Breast epithelium (tissue), 4 donors: ENCODE measurements around the gene CAPN11. TPM values are rescaled to one million over a fixed set of nuclear protein-coding genes. Genes with fewer than 3 reads are reported as not detected.
A peak's percentile ranks its signal among the peaks of the same experiment; 100 is the strongest.

Source experiments
- DNase-seq, 2 donors: peaks; one replicate each; pipeline ENCODE4 v3.0.0-alpha.2; 2019; ENCODE audit warnings: low spot score in 2 of 2
- H3K27ac ChIP-seq, 2 donors: fragments of 200-600 bp; sonication (generic) in 1 of 2; one replicate each; pipeline ENCODE4 v1.5.1; 2016 to 2019; ENCODE audit warnings: mild to moderate bottlenecking in 1 of 2
- H3K27me3 ChIP-seq, 2 donors: fragments of 200-600 bp; sonication (generic) in 1 of 2; one replicate each; pipeline versions ENCODE4 v1.5.1 to v1.6.0; 2017 to 2019; ENCODE audit warnings: control low read depth in 1 of 2, mild to moderate bottlenecking in 1 of 2
- H3K36me3 ChIP-seq: fragments of 200-600 bp; one replicate; pipeline ENCODE4 v1.5.1; 2019
- H3K4me1 ChIP-seq, 2 donors: fragments of 200-600 bp; sonication (generic); one replicate each; pipeline ENCODE4 v1.5.1; 2016 to 2019; ENCODE audit warnings: control low read depth in 1 of 2
- H3K4me3 ChIP-seq, 3 donors: fragments of 200-600 bp; sonication (generic); 1 replicate in 2 of 3; 2 replicates in 1 of 3; pipeline ENCODE4 v1.5.1; 2016 to 2019; ENCODE audit warnings: mild to moderate bottlenecking in 3 of 3, moderate library complexity in 2 of 3
- H3K9me3 ChIP-seq, 2 donors: fragments of 200-600 bp; sonication (generic) in 1 of 2; one replicate each; pipeline ENCODE4 v1.5.1; 2016 to 2019; ENCODE audit warnings: control low read depth in 1 of 2
- POLR2A ChIP-seq: fragments of 450-650 bp; IDR thresholded peaks from one replicate; pipeline ENCODE4 v1.6.1; 2016; ENCODE audit warnings: antibody characterized with exemption, mild to moderate bottlenecking, moderate library complexity
- POLR2AphosphoS5 ChIP-seq, 3 donors: sonication (generic); formaldehyde crosslinking; IDR thresholded peaks; one replicate each; pipeline ENCODE4 v1.6.1; 2017; ENCODE audit warnings: antibody characterized with exemption in 3 of 3
- intact Hi-C: fragments of 100-400 bp; cut with DNase I; formaldehyde crosslinking; loops from one replicate; pipeline ENCODE4 v1.15.1; 2023; ENCODE audit warnings: low total_unique reads
- total RNA-seq, 3 donors: library from RNA; depleted of rRNA; stranded (reverse); fragments of >200 nt; gene quantifications; one replicate each; pipeline ENCODE4 v1.1.0, GENCODE V29; 2016
- TF ChIP-seq, protein P1 (sequence below), 3 donors: fragments of 450-650 bp; IDR thresholded peaks; one replicate each; pipeline ENCODE4 v1.5.1; 2016 to 2017; ENCODE audit warnings: antibody characterized with exemption in 3 of 3, mild to moderate bottlenecking in 3 of 3, moderate library complexity in 3 of 3

Gene CAPN11
- total RNA-seq, 3 donors from 2014 or later = 1.1 to 3.8 (median 2.9) TPM

DNA sequence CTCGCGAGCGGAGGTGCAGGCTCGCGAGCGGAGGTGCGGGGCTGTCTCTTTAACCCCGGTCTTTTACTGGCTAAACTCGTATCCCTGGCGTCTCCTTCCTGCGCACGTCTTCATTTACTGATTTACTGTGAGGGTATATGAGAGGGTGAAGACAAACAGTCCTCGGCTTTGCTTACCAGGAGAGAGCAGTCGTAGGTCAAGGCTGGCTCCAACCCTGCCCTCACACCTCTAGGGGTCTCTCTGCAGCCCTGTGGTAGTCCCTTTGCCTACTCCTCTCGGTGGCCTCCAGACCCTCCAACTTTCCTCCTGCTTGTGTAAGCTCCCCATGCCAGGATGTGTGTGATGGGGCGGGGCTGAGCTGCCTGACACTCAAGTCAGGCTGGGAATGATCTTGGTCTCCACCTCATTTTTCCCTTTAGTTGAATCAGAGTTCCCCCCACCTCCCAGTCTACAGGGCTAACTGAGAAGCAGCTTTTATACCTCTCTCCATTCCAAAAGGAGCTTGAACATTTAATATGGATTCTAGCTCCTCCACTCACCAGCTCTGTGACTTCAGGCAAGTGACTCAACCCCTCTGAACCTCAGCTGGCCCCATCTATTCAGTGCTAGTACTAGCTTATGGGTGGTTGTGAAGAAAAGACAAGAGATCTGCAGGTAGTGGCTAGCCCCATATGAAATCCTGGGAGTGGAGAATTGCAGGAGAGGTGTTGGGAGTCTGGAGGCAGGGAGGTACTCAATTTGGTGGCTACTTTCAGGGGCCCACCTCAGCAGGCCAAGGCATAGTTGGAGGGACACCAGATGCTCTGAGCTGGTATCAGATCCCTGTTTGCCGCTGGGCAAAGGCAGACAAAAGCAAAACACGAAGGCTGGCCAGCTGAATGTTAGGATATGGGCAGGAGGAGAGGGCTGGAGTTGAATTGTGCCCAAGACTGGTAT, 65.7 kb downstream of the CAPN11 start:
- H3K4me1 ChIP-seq = peaks cover 14 to 54% of the 10 kb centered on the region in 2 donors
- intact Hi-C loops = no loop called here

DNA sequence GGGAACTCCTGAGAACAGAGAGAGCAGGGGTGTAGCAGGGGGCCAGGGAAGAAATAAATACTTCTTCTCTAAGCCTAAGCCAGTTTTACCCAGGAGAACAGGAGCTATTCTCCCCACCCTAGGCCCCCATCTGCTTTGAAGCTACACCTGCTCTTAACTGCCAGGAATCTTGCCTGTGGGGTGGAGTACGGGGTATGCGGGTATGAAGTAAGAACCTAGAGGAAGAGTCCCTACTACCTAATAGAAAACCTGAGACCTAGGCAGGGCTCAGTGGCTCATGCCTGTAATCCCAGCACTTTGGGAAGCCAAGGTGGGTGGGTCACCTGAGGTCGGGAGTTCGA, 66.3 kb downstream of the CAPN11 start:
- Histone ChIP-seq H3K27ac (peak overlapping the region; percentile 98 to 99), H3K4me3 (peak overlapping the region in 2 of 3 donors; percentile 75 to 81)
- TF ChIP-seq POLR2AphosphoS5 (IDR thresholded peaks at IDR 0.05) (no peak), POLR2A (no peak)
- TF ChIP-seq, protein P1, sequence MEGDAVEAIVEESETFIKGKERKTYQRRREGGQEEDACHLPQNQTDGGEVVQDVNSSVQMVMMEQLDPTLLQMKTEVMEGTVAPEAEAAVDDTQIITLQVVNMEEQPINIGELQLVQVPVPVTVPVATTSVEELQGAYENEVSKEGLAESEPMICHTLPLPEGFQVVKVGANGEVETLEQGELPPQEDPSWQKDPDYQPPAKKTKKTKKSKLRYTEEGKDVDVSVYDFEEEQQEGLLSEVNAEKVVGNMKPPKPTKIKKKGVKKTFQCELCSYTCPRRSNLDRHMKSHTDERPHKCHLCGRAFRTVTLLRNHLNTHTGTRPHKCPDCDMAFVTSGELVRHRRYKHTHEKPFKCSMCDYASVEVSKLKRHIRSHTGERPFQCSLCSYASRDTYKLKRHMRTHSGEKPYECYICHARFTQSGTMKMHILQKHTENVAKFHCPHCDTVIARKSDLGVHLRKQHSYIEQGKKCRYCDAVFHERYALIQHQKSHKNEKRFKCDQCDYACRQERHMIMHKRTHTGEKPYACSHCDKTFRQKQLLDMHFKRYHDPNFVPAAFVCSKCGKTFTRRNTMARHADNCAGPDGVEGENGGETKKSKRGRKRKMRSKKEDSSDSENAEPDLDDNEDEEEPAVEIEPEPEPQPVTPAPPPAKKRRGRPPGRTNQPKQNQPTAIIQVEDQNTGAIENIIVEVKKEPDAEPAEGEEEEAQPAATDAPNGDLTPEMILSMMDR (IDR thresholded peaks at IDR 0.05) = no peak

More for the DNA sequence above, 65.7 kb downstream of the CAPN11 start:
- Histone ChIP-seq H3K36me3 (no peaks in the 10 kb centered on the region), H3K27me3 (no peaks in the 10 kb centered on the region), H3K27ac (peak overlapping the region; percentile 98 to 99), H3K4me3 (peak overlapping the region; percentile 68 to 81 (median 75)), H3K9me3 (no peaks in the 10 kb centered on the region)
- TF ChIP-seq POLR2A (no peak), POLR2AphosphoS5 (IDR thresholded peaks at IDR 0.05) (no peak)
- TF ChIP-seq, protein P1 (IDR thresholded peaks at IDR 0.05) = no peak
- DNase-seq = no peak

DNA sequence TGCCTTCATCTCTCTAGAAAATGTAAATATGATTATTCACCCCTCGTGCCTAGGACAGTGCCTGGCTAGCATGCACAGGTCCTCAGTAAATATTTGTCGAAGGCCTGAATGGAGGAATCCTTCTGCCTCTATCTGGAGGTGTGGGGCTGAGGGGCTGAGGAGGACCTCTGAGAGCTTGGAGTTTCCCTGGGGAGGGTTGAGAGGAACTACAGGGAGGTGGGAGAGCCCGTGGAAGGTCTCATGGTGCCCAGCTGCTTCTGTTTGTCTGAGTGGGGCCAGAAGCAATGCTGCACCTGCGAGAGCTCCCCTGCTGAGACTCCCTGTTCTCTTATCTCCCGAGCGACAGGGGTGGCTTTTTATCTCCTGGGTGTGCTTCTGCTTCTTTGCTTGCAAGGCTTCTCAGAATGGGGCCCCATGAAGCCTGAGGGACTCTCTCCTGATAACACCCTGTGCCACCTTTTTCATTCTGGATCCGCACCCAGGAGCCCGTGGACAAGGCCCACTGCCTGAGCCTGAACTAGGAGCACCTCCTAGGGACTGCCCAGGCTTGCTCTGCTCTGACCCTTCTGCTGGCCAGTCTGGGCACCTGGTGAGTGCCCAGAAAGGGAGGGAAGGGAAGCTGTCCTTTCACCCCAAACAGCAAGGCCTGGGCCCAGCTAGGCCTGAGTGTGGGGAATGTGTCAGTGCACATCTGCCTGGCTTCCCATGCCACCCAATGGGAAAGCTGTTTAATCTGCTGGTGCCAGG, 67.1 kb downstream of the CAPN11 start:
- Histone ChIP-seq H3K27me3 (no peaks in the 10 kb centered on the region), H3K4me3 (peak overlapping the region in 1 of 3 donors; percentile 43), H3K4me1 (peaks cover 14 to 50% of the 10 kb centered on the region in 2 donors), H3K27ac (peak overlapping the region; percentile 98 to 99), H3K36me3 (no peaks in the 10 kb centered on the region), H3K9me3 (no peaks in the 10 kb centered on the region)
- TF ChIP-seq, protein P1 (IDR thresholded peaks at IDR 0.05) = no peak
- TF ChIP-seq POLR2AphosphoS5 (IDR thresholded peaks at IDR 0.05) = no peak
- no peak for TF ChIP-seq POLR2A
- intact Hi-C loops = no loop called here
- DNase-seq = no peak

More for the DNA sequence above, 66.3 kb downstream of the CAPN11 start:
- intact Hi-C loops = no loop called here
- Histone ChIP-seq H3K4me1 (peaks cover 14 to 50% of the 10 kb centered on the region in 2 donors), H3K27me3 (no peaks in the 10 kb centered on the region), H3K9me3 (no peaks in the 10 kb centered on the region), H3K36me3 (no peaks in the 10 kb centered on the region)
- no peak for DNase-seq

DNA sequence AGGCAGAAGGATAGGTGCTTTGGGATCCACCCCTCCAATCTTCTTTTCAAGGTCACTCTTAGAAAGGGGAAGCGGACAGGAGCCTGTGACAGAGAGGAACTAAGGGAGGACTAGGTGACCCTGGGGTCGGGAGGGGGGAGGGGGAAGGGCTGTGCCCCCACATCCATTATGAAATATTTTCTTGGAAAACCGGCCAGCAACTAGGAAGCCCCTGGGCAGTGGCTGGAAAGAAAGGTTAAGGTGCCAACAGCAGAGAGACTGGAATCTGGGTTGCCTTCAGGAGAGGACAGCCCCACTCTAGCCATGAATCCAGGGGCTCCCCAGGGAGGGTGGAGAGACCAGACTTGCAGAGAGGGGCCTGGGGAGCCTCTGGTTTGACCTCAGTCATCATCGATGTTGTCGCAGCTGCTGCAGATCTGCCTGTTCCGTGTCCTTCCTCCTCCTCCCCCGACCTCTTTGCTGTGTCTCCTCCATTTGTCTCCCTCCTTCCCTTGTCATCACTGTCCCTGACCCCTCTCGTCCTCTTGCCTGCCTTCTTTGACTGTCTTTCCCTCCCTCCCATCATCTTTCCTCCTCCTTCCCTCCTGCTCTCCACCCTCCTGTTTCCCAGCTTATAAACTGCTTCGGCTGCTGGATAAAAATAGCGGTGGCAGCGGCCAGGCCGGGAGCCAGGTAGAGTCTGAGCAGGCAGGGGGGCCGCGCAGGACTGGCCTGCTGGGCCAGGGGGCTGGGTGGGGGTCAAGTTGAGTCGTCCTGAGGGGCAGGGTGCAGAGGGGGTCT, 67.9 kb downstream of the CAPN11 start:
- H3K27ac ChIP-seq = peak overlapping the region; percentile 98 to 99
- intact Hi-C loops = no loop called here
- TF ChIP-seq POLR2AphosphoS5 (IDR thresholded peaks at IDR 0.05) (no peak), POLR2A (no peak)
- TF ChIP-seq, protein P1 (IDR thresholded peaks at IDR 0.05) = no peak
- H3K4me1 ChIP-seq = peaks cover 12 to 46% of the 10 kb centered on the region in 2 donors
- no peaks in the 10 kb centered on the region for H3K9me3 ChIP-seq
- no peaks in the 10 kb centered on the region for H3K36me3 ChIP-seq
- peak overlapping the region; percentile 7 to 43 (median 20) for H3K4me3 ChIP-seq
- H3K27me3 ChIP-seq = no peaks in the 10 kb centered on the region
- DNase-seq = no peak
